KMS-11 (cell line): ENCODE results near the gene C20orf141.
"Not testable (repeated sequence)": the region's sequence is repeated elsewhere in the genome, so short reads cannot be mapped to it uniquely, and the experiment has no call there.

Source experiments
- H2AFZ ChIP-seq: fragments of 200-600 bp; sonication (generic); 2 replicates; pipeline ENCODE4 v1.6.1; 2016; ENCODE audit warnings: antibody characterized with exemption, mixed run types, low read depth
- H3K27ac ChIP-seq: fragments of 200-600 bp; sonication (generic); 2 replicates; pipeline ENCODE4 v1.6.1; 2016; ENCODE audit warnings: mild to moderate bottlenecking, mixed run types
- H3K27me3 ChIP-seq: fragments of 200-600 bp; sonication (generic); 2 replicates; pipeline ENCODE4 v1.6.1; 2017; ENCODE audit warnings: mild to moderate bottlenecking, low read depth, mixed run types, moderate library complexity; ENCODE audit not compliant: insufficient read depth
- H3K36me3 ChIP-seq: fragments of 200-600 bp; sonication (generic); 2 replicates; pipeline ENCODE4 v1.6.1; 2017; ENCODE audit warnings: mild to moderate bottlenecking, mixed run types; ENCODE audit not compliant: insufficient read depth
- H3K4me1 ChIP-seq: fragments of 200-600 bp; sonication (generic); 2 replicates; pipeline ENCODE4 v1.6.1; 2016; ENCODE audit warnings: mild to moderate bottlenecking, low read depth, mixed run types; ENCODE audit not compliant: poor library complexity, severe bottlenecking
- H3K4me2 ChIP-seq: fragments of 200-600 bp; sonication (generic); 2 replicates; pipeline ENCODE4 v1.7.0; 2016; ENCODE audit warnings: mild to moderate bottlenecking, mixed run types
- H3K4me3 ChIP-seq: fragments of 200-600 bp; sonication (generic); IDR thresholded peaks from 2 replicates; pipeline ENCODE4 v1.6.1; 2017; ENCODE audit warnings: low read depth, low read length, mixed read lengths; ENCODE audit not compliant: insufficient read depth
- H3K79me2 ChIP-seq: fragments of 200-600 bp; sonication (generic); 2 replicates; pipeline ENCODE4 v1.6.1; 2016; ENCODE audit warnings: low read depth, mixed run types; ENCODE audit not compliant: insufficient read depth
- H3K9ac ChIP-seq: fragments of 200-600 bp; sonication (generic); 2 replicates; pipeline ENCODE4 v1.6.1; 2016; ENCODE audit warnings: mild to moderate bottlenecking, mixed run types
- H4K20me1 ChIP-seq: fragments of 200-600 bp; sonication (generic); 2 replicates; pipeline ENCODE4 v1.6.1; 2016; ENCODE audit warnings: mild to moderate bottlenecking, mixed run types; ENCODE audit not compliant: insufficient read depth
- CTCF ChIP-seq: fragments of 200-600 bp; sonication (generic); conservative IDR thresholded peaks from 2 replicates; pipeline ENCODE4 v1.6.1; 2017; ENCODE audit warnings: low read depth, mild to moderate bottlenecking, antibody characterized with exemption, low read length, moderate library complexity, mixed read lengths

Gene C20orf141

GRCh38 chr20:2806351-2806701 lies 8.5 kb upstream of the C20orf141 start:
- H3K4me3 ChIP-seq = no peak overlapping the region
- no peak for TF ChIP-seq CTCF
- no peak overlapping the region for H3K4me2 ChIP-seq
- H4K20me1 ChIP-seq = no peaks in the 10 kb centered on the region
- H3K27me3 ChIP-seq = no peaks in the 10 kb centered on the region
- H3K9ac ChIP-seq = no peak overlapping the region
- H3K36me3 ChIP-seq = no peaks in the 10 kb centered on the region
- H3K79me2 ChIP-seq = no peaks in the 10 kb centered on the region
- H3K27ac ChIP-seq = no peak overlapping the region
- H3K4me1 ChIP-seq = no peaks in the 10 kb centered on the region
- H2AFZ ChIP-seq = no peak overlapping the region

- Histone ChIP-seq H3K4me1 (no peaks in the 10 kb centered on the region), H2AFZ (no peak overlapping the region), H3K36me3 (no peaks in the 10 kb centered on the region), H3K79me2 (no peaks in the 10 kb centered on the region), H4K20me1 (no peaks in the 10 kb centered on the region), H3K9ac (no peak overlapping the region), H3K27ac (no peak overlapping the region), H3K4me2 (no peak overlapping the region), H3K27me3 (no peaks in the 10 kb centered on the region), H3K4me3 (no peak overlapping the region)
- TF ChIP-seq CTCF = no peak
Measured at GRCh38 chr20:2807019-2807418, 7.8 kb upstream of the C20orf141 start.

- not testable (repeated sequence) for H3K4me1 ChIP-seq, H3K27ac ChIP-seq, H3K4me3 ChIP-seq, H3K36me3 ChIP-seq, H3K4me2 ChIP-seq, H2AFZ ChIP-seq, H3K27me3 ChIP-seq, H4K20me1 ChIP-seq, H3K9ac ChIP-seq, H3K79me2 ChIP-seq
Measured at GRCh38 chr20:2807929-2808328, 6.9 kb upstream of the C20orf141 start.

GRCh38 chr20:2809690-2810089 lies 5.1 kb upstream of the C20orf141 start:
- H3K4me2 ChIP-seq = no peak overlapping the region
- H3K9ac ChIP-seq = no peak overlapping the region
- H3K79me2 ChIP-seq = no peaks in the 10 kb centered on the region
- no peak overlapping the region for H3K27ac ChIP-seq
- H2AFZ ChIP-seq = no peak overlapping the region
- no peaks in the 10 kb centered on the region for H3K4me1 ChIP-seq
- H3K27me3 ChIP-seq = no peaks in the 10 kb centered on the region
- no peak overlapping the region for H3K4me3 ChIP-seq
- no peaks in the 10 kb centered on the region for H3K36me3 ChIP-seq
- TF ChIP-seq CTCF = no peak
- no peaks in the 10 kb centered on the region for H4K20me1 ChIP-seq

- Histone ChIP-seq H3K9ac (no peak overlapping the region), H3K4me2 (no peak overlapping the region), H2AFZ (no peak overlapping the region), H3K4me3 (no peak overlapping the region), H3K36me3 (no peaks in the 10 kb centered on the region), H3K27me3 (no peaks in the 10 kb centered on the region), H3K79me2 (no peaks in the 10 kb centered on the region), H4K20me1 (no peaks in the 10 kb centered on the region), H3K27ac (no peak overlapping the region), H3K4me1 (no peaks in the 10 kb centered on the region)
- TF ChIP-seq CTCF = no peak
Measured at GRCh38 chr20:2812189-2812588, 2.6 kb upstream of the C20orf141 start.
